ENCODE data around the gene C1S. TPM values are rescaled to one million over a fixed set of nuclear protein-coding genes. Genes with fewer than 3 reads are reported as not detected.

The C1S gene
- total RNA-seq, 2 donors from 2014 or later: 13.4 to 14.3 TPM

- DNase-seq: no peak
- Mint-ChIP-seq H3K9me3 (no peaks in the 10 kb centered on the region), H3K4me3 (no peak overlapping the region), H3K4me1 (peaks cover 15% of the 10 kb centered on the region), H3K27me3 (ENCODE audit: insufficient read depth) (peaks cover 11% of the 10 kb centered on the region), H3K36me3 (ENCODE audit: low read depth) (no peaks in the 10 kb centered on the region), H3K27ac (no peak overlapping the region)
- Histone ChIP-seq H3K9me3 (ENCODE audit: control insufficient read depth, low read length) (no peaks in the 10 kb centered on the region), H3K9ac (ENCODE audit: extremely low read depth, low read length, poor library complexity, severe bottlenecking) (no peak overlapping the region), H3K4me1 (ENCODE audit: control insufficient read depth, insufficient read depth, low read length) (no peaks in the 10 kb centered on the region), H3K4me3 (ENCODE audit: low read length) (no peak overlapping the region), H3K36me3 (ENCODE audit: control insufficient read depth, insufficient read depth, low read length) (no peaks in the 10 kb centered on the region), H3K27ac (ENCODE audit: low read depth, low read length) (no peak overlapping the region), H3K27me3 (ENCODE audit: control insufficient read depth, insufficient read depth, low read length, poor library complexity, severe bottlenecking) (no peaks in the 10 kb centered on the region)
- WGBS, 2 experiments (ENCODE audit: insufficient coverage in 1 of 2, insufficient read length in 1 of 2): 93 to 97% methylated on average over 2 to 7 of the region's 7 CpGs
- TF ChIP-seq CTCF (conservative IDR thresholded peaks at IDR 0.05): no peak
Measured at GRCh38 chr12:7065073-7065623, 4.6 kb downstream of the C1S start.

- Histone ChIP-seq H3K4me1 (ENCODE audit: control insufficient read depth, insufficient read depth, low read length) (no peaks in the 10 kb centered on the region), H3K4me3 (ENCODE audit: low read length) (no peak overlapping the region), H3K9ac (ENCODE audit: extremely low read depth, low read length, poor library complexity, severe bottlenecking) (no peak overlapping the region), H3K27me3 (ENCODE audit: control insufficient read depth, insufficient read depth, low read length, poor library complexity, severe bottlenecking) (no peaks in the 10 kb centered on the region), H3K9me3 (ENCODE audit: control insufficient read depth, low read length) (no peaks in the 10 kb centered on the region), H3K27ac (ENCODE audit: low read depth, low read length) (no peak overlapping the region), H3K36me3 (ENCODE audit: control insufficient read depth, insufficient read depth, low read length) (no peaks in the 10 kb centered on the region)
- Mint-ChIP-seq H3K4me3 (no peak overlapping the region), H3K4me1 (peaks cover 2% of the 10 kb centered on the region), H3K36me3 (ENCODE audit: low read depth) (no peaks in the 10 kb centered on the region), H3K27ac (no peak overlapping the region), H3K9me3 (no peaks in the 10 kb centered on the region), H3K27me3 (ENCODE audit: insufficient read depth) (peaks cover 14% of the 10 kb centered on the region)
- 75 to 88% methylated on average over 1 of the region's 2 CpGs for WGBS, 2 experiments (ENCODE audit: insufficient coverage in 1 of 2, insufficient read length in 1 of 2)
- TF ChIP-seq CTCF (conservative IDR thresholded peaks at IDR 0.05): no peak
- no peak for DNase-seq
Measured at GRCh38 chr12:7066596-7066995, 6.1 kb downstream of the C1S start.

- Histone ChIP-seq H3K27me3 (ENCODE audit: control insufficient read depth, insufficient read depth, low read length, poor library complexity, severe bottlenecking) (no peaks in the 10 kb centered on the region), H3K9ac (ENCODE audit: extremely low read depth, low read length, poor library complexity, severe bottlenecking) (no peak overlapping the region), H3K9me3 (ENCODE audit: control insufficient read depth, low read length) (no peaks in the 10 kb centered on the region), H3K36me3 (ENCODE audit: control insufficient read depth, insufficient read depth, low read length) (no peaks in the 10 kb centered on the region), H3K4me1 (ENCODE audit: control insufficient read depth, insufficient read depth, low read length) (no peaks in the 10 kb centered on the region), H3K4me3 (ENCODE audit: low read length) (no peak overlapping the region), H3K27ac (ENCODE audit: low read depth, low read length) (no peak overlapping the region)
- WGBS, 2 experiments (ENCODE audit: insufficient coverage in 1 of 2, insufficient read length in 1 of 2): 87 to 93% methylated on average over 5 to 7 of the region's 7 CpGs
- Mint-ChIP-seq H3K27me3 (ENCODE audit: insufficient read depth) (peaks cover 17% of the 10 kb centered on the region), H3K36me3 (ENCODE audit: low read depth) (no peaks in the 10 kb centered on the region), H3K9me3 (no peaks in the 10 kb centered on the region), H3K4me1 (peaks cover 2% of the 10 kb centered on the region), H3K4me3 (no peak overlapping the region), H3K27ac (no peak overlapping the region)
- no peak for TF ChIP-seq CTCF (conservative IDR thresholded peaks at IDR 0.05)
- DNase-seq: no peak
Measured at GRCh38 chr12:7067096-7067495, 6.6 kb downstream of the C1S start.

Measured in endodermal cell (in vitro differentiated cells).